ENCODE data around the gene RTKN2.

Gene RTKN2

DNA sequence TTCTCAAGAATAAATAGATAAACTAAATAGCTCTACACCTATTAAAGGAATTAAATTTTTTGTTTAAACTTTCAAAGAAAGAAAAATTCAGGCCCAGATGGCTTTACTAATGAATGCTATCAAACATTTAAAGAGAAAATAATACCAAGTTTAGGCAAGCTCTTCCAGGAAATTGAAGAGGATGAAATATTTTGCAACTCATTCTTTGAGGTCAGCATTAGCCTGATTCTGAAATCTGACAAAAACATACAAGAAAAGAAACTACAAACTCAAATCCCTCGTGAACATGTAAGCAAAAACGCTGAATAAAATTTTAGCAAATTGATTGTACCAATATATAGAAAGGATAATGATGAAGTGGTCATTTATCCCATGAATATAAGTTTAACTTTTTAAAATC lies 93.4 kb downstream of the RTKN2 start:
- TF ChIP-seq POLR2AphosphoS5 (IDR thresholded peaks at IDR 0.05; ENCODE audit: low read depth, low read length) (no peak), TAF1 (IDR thresholded peaks at IDR 0.05; ENCODE audit: borderline replicate concordance, insufficient read depth, low read length) (no peak), SIN3A (IDR thresholded peaks at IDR 0.05; ENCODE audit: borderline replicate concordance, insufficient read depth, low read length) (no peak), FOXP2 (optimal IDR thresholded peaks at IDR 0.05; ENCODE audit: borderline replicate concordance, extremely low read depth, extremely low read length, insufficient read depth) (no peak)
- TF ChIP-seq, protein P1, sequence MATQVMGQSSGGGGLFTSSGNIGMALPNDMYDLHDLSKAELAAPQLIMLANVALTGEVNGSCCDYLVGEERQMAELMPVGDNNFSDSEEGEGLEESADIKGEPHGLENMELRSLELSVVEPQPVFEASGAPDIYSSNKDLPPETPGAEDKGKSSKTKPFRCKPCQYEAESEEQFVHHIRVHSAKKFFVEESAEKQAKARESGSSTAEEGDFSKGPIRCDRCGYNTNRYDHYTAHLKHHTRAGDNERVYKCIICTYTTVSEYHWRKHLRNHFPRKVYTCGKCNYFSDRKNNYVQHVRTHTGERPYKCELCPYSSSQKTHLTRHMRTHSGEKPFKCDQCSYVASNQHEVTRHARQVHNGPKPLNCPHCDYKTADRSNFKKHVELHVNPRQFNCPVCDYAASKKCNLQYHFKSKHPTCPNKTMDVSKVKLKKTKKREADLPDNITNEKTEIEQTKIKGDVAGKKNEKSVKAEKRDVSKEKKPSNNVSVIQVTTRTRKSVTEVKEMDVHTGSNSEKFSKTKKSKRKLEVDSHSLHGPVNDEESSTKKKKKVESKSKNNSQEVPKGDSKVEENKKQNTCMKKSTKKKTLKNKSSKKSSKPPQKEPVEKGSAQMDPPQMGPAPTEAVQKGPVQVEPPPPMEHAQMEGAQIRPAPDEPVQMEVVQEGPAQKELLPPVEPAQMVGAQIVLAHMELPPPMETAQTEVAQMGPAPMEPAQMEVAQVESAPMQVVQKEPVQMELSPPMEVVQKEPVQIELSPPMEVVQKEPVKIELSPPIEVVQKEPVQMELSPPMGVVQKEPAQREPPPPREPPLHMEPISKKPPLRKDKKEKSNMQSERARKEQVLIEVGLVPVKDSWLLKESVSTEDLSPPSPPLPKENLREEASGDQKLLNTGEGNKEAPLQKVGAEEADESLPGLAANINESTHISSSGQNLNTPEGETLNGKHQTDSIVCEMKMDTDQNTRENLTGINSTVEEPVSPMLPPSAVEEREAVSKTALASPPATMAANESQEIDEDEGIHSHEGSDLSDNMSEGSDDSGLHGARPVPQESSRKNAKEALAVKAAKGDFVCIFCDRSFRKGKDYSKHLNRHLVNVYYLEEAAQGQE (IDR thresholded peaks at IDR 0.05; ENCODE audit: insufficient read depth in 1 of 2, low read depth in 2 of 2, low read length in 2 of 2): no peak

DNA sequence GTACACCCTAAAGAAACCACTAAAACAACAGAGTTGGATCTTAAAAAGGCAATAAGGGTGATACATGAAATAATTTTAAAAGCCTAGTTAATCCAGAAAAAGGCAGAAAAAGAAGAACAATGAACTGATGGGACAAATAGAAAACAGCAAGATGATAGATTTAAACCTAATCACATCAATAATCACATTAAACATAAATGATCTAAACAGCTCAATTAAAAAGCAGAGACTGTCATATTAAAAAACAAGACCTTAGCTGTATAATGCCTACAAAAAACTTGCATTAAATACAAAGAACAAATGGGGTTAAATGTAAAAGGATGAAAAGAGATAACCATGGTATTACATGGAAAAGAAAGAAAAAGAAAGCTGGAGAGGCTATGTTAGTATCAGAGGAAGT lies 96.2 kb downstream of the RTKN2 start:
- TF ChIP-seq FOXP2 (optimal IDR thresholded peaks at IDR 0.05; ENCODE audit: borderline replicate concordance, extremely low read depth, extremely low read length, insufficient read depth): no peak
- no peak for TF ChIP-seq POLR2AphosphoS5 (IDR thresholded peaks at IDR 0.05; ENCODE audit: low read depth, low read length)
- TF ChIP-seq, protein P1 (IDR thresholded peaks at IDR 0.05; ENCODE audit: insufficient read depth in 1 of 2, low read depth in 2 of 2, low read length in 2 of 2): no peak
- no peak for TF ChIP-seq SIN3A (IDR thresholded peaks at IDR 0.05; ENCODE audit: borderline replicate concordance, insufficient read depth, low read length)
- TF ChIP-seq TAF1 (IDR thresholded peaks at IDR 0.05; ENCODE audit: borderline replicate concordance, insufficient read depth, low read length): no peak

DNA sequence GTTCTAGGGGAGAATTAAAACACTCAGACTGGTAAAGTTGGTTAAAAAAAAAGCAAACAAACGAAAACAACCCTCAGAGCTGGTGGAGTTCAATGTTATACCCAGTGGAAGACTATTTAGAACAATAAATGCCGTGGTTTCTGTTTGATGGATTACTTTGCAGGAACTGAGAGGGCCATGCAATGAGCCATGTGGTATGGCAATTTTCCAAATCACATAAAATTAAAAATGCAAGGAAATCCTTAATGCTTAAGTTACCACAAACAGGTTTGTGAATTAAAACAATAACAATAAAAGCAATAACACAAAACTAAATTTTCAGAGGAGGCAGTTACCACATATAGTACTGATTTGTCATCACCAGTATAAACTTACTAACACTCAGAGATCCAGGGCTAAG lies 96.9 kb downstream of the RTKN2 start:
- TF ChIP-seq, protein P1 (IDR thresholded peaks at IDR 0.05; ENCODE audit: insufficient read depth in 1 of 2, low read depth in 2 of 2, low read length in 2 of 2): no peak
- no peak for TF ChIP-seq FOXP2 (optimal IDR thresholded peaks at IDR 0.05; ENCODE audit: borderline replicate concordance, extremely low read depth, extremely low read length, insufficient read depth)
- TF ChIP-seq POLR2AphosphoS5 (IDR thresholded peaks at IDR 0.05; ENCODE audit: low read depth, low read length): no peak
- no peak for TF ChIP-seq SIN3A (IDR thresholded peaks at IDR 0.05; ENCODE audit: borderline replicate concordance, insufficient read depth, low read length)
- no peak for TF ChIP-seq TAF1 (IDR thresholded peaks at IDR 0.05; ENCODE audit: borderline replicate concordance, insufficient read depth, low read length)

DNA sequence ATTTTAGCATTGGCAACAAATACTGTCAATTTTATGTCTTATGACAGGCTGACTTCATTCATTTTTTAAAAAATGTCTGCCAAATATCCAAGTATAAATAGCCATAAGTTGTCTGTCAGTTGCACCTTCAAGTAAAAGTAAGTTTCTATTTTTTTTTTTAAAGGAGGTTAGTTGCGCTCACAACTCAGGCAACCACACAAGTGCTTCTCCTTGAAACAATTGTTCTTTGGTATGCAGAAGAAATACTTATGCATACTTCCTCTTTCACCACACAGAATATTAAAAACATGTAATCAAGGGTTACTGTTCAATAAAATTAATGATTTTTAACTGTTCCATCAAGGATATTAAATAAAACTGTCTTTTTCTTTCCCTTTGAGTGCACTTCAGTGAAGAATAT lies 97.9 kb downstream of the RTKN2 start:
- no peak for TF ChIP-seq SIN3A (IDR thresholded peaks at IDR 0.05; ENCODE audit: borderline replicate concordance, insufficient read depth, low read length)
- no peak for TF ChIP-seq POLR2AphosphoS5 (IDR thresholded peaks at IDR 0.05; ENCODE audit: low read depth, low read length)
- TF ChIP-seq TAF1 (IDR thresholded peaks at IDR 0.05; ENCODE audit: borderline replicate concordance, insufficient read depth, low read length): no peak
- no peak for TF ChIP-seq FOXP2 (optimal IDR thresholded peaks at IDR 0.05; ENCODE audit: borderline replicate concordance, extremely low read depth, extremely low read length, insufficient read depth)
- TF ChIP-seq, protein P1 (IDR thresholded peaks at IDR 0.05; ENCODE audit: insufficient read depth in 1 of 2, low read depth in 2 of 2, low read length in 2 of 2): no peak

All from PFSK-1 (cell line).